HCT116 (cell line): ENCODE measurements around the gene AGPAT3. TPM values are rescaled to one million over a fixed set of nuclear protein-coding genes. Genes with fewer than 3 reads are reported as not detected.

Experiments used
- ATAC-seq: fragments of 200-7000 bp; cut with Tn5 transposase; 2 replicates; pipeline ENCODE4 v1.9.1; 2020; ENCODE audit warnings: mild to moderate bottlenecking, moderate library complexity
- BruUV-seq: library from RNA; stranded (reverse); fragments of 400-500 nt; replicated peaks from 2 replicates; lab custom pipeline; 2021; lab: Mats Ljungman, UMichigan
- CTCF ChIA-PET: fragments of 300-600 bp; sonication (Branson Sonifier 250); formaldehyde crosslinking; loops from one replicate; lab custom pipeline; 2021; ENCODE audit warnings: antibody characterized with exemption; lab: Charles Lee
- POLR2A ChIA-PET: fragments of 300-600, 350-600 bp; sonication (Branson Sonifier 250); formaldehyde crosslinking; loops from one replicate; lab custom pipeline; 2021; ENCODE audit warnings: antibody characterized with exemption; lab: Charles Lee
- RAD21 ChIA-PET, 2 experiments: fragments of 300-600 bp; sonication (Branson Sonifier 250); formaldehyde crosslinking; loops; one replicate each; lab custom pipeline; 2023; ENCODE audit warnings: low total read pairs in 2 of 2; ENCODE audit not compliant: uncharacterized antibody in 2 of 2, unreplicated experiment in 2 of 2, low non-redundant PET in 1 of 2; lab: Charles Lee
- DNase-seq: peaks from one replicate; pipeline ENCODE4 v3.0.0-alpha.2; 2010; ENCODE audit warnings: low read depth, low spot score
- H2AFZ ChIP-seq: fragments of 200-600 bp; shearing (Covaris generic), sonication (generic); 2 replicates; pipeline ENCODE4 v1.6.1; 2017; ENCODE audit warnings: low read depth, mixed run types, mixed read lengths, antibody characterized with exemption, low read length; ENCODE audit not compliant: poor library complexity, severe bottlenecking
- H3K27ac ChIP-seq: 2 replicates; pipeline ENCODE4 v1.5.1; 2012; ENCODE audit warnings: low read depth, low read length
- H3K27me3 ChIP-seq: fragments of 200-600 bp; sonication (generic); 2 replicates; pipeline ENCODE4 v1.6.1; 2016; ENCODE audit warnings: mixed run types, low read length, mixed read lengths; ENCODE audit not compliant: insufficient read depth
- H3K36me3 ChIP-seq, 2 experiments: fragments of 200-500 bp in 1 of 2; fragments of 200-600 bp in 1 of 2; sonication (Bioruptor generic) in 1 of 2; sonication (generic) in 1 of 2; 2 replicates each; pipeline versions ENCODE4 v1.5.1 to v1.6.1; 2014 to 2016; ENCODE audit warnings: low read length in 2 of 2, inconsistent platforms in 1 of 2, mixed read lengths in 1 of 2, mixed run types in 1 of 2; ENCODE audit not compliant: insufficient read depth in 2 of 2, control insufficient read depth in 1 of 2
- H3K4me1 ChIP-seq, 2 experiments: fragments of 200-600 bp in 1 of 2; sonication (generic) in 1 of 2; 2 replicates each; pipeline versions ENCODE4 v1.5.1 to v1.6.1; 2012 to 2017; ENCODE audit warnings: low read length in 2 of 2, inconsistent platforms in 1 of 2, mild to moderate bottlenecking in 1 of 2, mixed read lengths in 1 of 2, mixed run types in 1 of 2, moderate library complexity in 1 of 2; ENCODE audit not compliant: insufficient read depth in 2 of 2, control insufficient read depth in 1 of 2
- H3K4me2 ChIP-seq: fragments of 200-600 bp; sonication (generic); 2 replicates; pipeline ENCODE4 v1.6.1; 2017; ENCODE audit warnings: mixed run types, low read length, mixed read lengths
- H3K4me3 ChIP-seq, 2 experiments: fragments of 200-600 bp in 1 of 2; sonication (generic) in 1 of 2; replicated peaks in 1 of 2; 2 replicates each; pipeline ENCODE4 v1.5.1; 2011 to 2016; ENCODE audit warnings: low read length in 2 of 2, control low read depth in 1 of 2, low read depth in 1 of 2, mild to moderate bottlenecking in 1 of 2, mixed read lengths in 1 of 2, mixed run types in 1 of 2
- H3K79me2 ChIP-seq: fragments of 200-600 bp; sonication (generic); 2 replicates; pipeline ENCODE4 v1.6.1; 2017; ENCODE audit warnings: mild to moderate bottlenecking, mixed run types, low read length, moderate library complexity, mixed read lengths; ENCODE audit not compliant: insufficient read depth
- H3K9ac ChIP-seq: fragments of 200-600 bp; sonication (generic); 2 replicates; pipeline ENCODE4 v1.6.1; 2016; ENCODE audit warnings: low read length, mixed read lengths
- H3K9me2 ChIP-seq: fragments of 200-600 bp; sonication (generic), shearing (Covaris generic); 2 replicates; pipeline ENCODE4 v1.6.1; 2017; ENCODE audit warnings: mixed run types, mild to moderate bottlenecking, moderate library complexity; ENCODE audit not compliant: insufficient read depth
- H3K9me3 ChIP-seq, 2 experiments: fragments of 200-500 bp in 1 of 2; fragments of 200-600 bp in 1 of 2; sonication (Bioruptor generic) in 1 of 2; sonication (generic) in 1 of 2; 2 replicates each; pipeline ENCODE4 v1.6.1; 2014 to 2017; ENCODE audit warnings: low read length in 2 of 2, mixed read lengths in 2 of 2, inconsistent platforms in 1 of 2, low read depth in 1 of 2, mild to moderate bottlenecking in 1 of 2, mixed run types in 1 of 2, moderate library complexity in 1 of 2; ENCODE audit not compliant: control insufficient read depth in 1 of 2, insufficient read depth in 1 of 2
- H4K20me1 ChIP-seq: fragments of 200-600 bp; sonication (generic), shearing (Covaris generic); 2 replicates; pipeline ENCODE4 v1.6.1; 2017; ENCODE audit warnings: mixed run types, mild to moderate bottlenecking, moderate library complexity; ENCODE audit not compliant: insufficient read depth
- CBX3 ChIP-seq: IDR thresholded peaks from 2 replicates; pipeline ENCODE4 v1.6.1; 2012; ENCODE audit warnings: low read depth
- EGR1 ChIP-seq: IDR thresholded peaks from 2 replicates; pipeline ENCODE4 v1.6.1; 2012; ENCODE audit warnings: low read depth
- ELF1 ChIP-seq: IDR thresholded peaks from 2 replicates; pipeline ENCODE4 v1.6.1; 2012; ENCODE audit warnings: low read depth, borderline replicate concordance
- EZH2 ChIP-seq: fragments of 200-600 bp; sonication (generic); IDR thresholded peaks from 2 replicates; pipeline ENCODE4 v1.6.1; 2017; ENCODE audit warnings: antibody characterized with exemption, mixed run types
- FOSL1 ChIP-seq: IDR thresholded peaks from 2 replicates; pipeline ENCODE4 v1.6.1; 2012; ENCODE audit warnings: low read depth
- JUND ChIP-seq: IDR thresholded peaks from 2 replicates; pipeline ENCODE4 v1.6.1; 2012
- POLR2A ChIP-seq: IDR thresholded peaks from 2 replicates; pipeline ENCODE4 v1.7.0; 2011; ENCODE audit warnings: borderline replicate concordance; ENCODE audit not compliant: insufficient read depth, insufficient read length; ENCODE audit errors: extremely low read depth
- RAD21 ChIP-seq: IDR thresholded peaks from 2 replicates; pipeline ENCODE4 v1.6.1; 2012; ENCODE audit warnings: low read depth, mild to moderate bottlenecking
- SIN3A ChIP-seq: IDR thresholded peaks from 2 replicates; pipeline ENCODE4 v1.6.1; 2012; ENCODE audit warnings: low read depth
- SP1 ChIP-seq: IDR thresholded peaks from 2 replicates; pipeline ENCODE4 v1.6.1; 2012; ENCODE audit warnings: low read depth
- SRF ChIP-seq: IDR thresholded peaks from 2 replicates; pipeline ENCODE4 v1.6.1; 2012; ENCODE audit warnings: low read depth
- ZFX ChIP-seq: fragments of 450-650 bp; IDR thresholded peaks from 2 replicates; pipeline ENCODE4 v1.6.1; 2017
- intact Hi-C: fragments of 100-400 bp; cut with micrococcal nuclease; formaldehyde crosslinking; loops from 2 replicates; pipeline ENCODE4 v1.10.0; 2022
- total RNA-seq: library from RNA; stranded (reverse); gene quantifications from one replicate; pipeline ENCODE4 v1.2.1, GENCODE V29; 2021; ENCODE audit not compliant: unreplicated experiment
- TF ChIP-seq, protein P1 (sequence below), 3 experiments: fragments of 200-600 bp in 1 of 3; sonication (generic) in 1 of 3; IDR thresholded peaks in 2 of 3; conservative IDR thresholded peaks in 1 of 3; 2 replicates each; pipeline ENCODE4 v1.5.1; 2012 to 2017; ENCODE audit warnings: low read depth in 2 of 3, low read length in 2 of 3, antibody characterized with exemption in 1 of 3, borderline replicate concordance in 1 of 3, control low read depth in 1 of 3, mild to moderate bottlenecking in 1 of 3, mixed read lengths in 1 of 3, mixed run types in 1 of 3, moderate library complexity in 1 of 3; ENCODE audit not compliant: insufficient read depth in 1 of 3
- TF ChIP-seq, protein P2 (sequence below): IDR thresholded peaks from 2 replicates; pipeline ENCODE4 v1.6.1; 2012; ENCODE audit warnings: low read depth
- TF ChIP-seq, protein P3 (sequence below): IDR thresholded peaks from 2 replicates; pipeline ENCODE4 v1.6.1; 2012
- TF ChIP-seq, protein P4 (sequence below): IDR thresholded peaks from 2 replicates; pipeline ENCODE4 v1.6.1; 2012

The AGPAT3 gene
- total RNA-seq, 1 experiment from 2014 or later: 54.1 TPM

DNA sequence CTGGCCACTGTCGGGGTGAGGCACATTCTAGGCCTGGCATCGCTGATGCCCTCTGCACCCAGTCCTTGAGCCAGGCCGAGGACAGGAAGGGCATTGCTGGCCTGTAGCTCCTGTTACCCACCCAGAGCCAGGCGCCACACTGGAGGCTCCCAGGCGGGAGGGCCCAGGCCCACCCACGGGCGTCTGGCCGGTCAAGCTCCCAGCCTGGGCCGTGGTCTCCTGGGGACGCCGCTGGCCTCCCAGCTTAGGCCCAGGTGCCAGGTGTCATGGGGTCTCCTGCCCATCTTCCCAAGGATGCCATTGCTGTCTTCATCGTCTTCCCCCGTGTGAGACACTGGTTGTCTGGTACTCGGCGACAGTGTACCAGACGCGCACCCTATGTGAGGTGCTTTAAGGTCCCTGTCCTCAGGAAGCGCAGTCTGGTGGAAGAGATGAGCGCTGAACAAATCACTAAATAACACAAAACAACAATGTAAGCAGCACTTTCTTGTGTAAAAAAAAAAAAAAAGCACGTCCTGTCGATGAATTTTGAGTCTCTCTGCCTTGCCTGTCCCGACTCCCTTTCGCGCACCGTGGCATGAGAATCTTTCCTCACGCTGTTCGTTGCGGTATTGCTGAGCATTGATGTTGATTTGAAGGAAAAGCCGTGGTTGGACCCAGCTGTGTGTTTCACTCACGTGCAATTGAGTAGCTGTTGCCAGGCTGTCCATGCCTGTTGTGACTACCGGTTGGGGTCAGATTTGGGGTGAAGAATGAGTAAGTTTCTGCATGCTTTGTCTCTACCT, 120.1 kb downstream of the AGPAT3 start (continued):
- TF ChIP-seq SP1: no peak
- TF ChIP-seq RAD21: no peak
- TF ChIP-seq, protein P1, sequence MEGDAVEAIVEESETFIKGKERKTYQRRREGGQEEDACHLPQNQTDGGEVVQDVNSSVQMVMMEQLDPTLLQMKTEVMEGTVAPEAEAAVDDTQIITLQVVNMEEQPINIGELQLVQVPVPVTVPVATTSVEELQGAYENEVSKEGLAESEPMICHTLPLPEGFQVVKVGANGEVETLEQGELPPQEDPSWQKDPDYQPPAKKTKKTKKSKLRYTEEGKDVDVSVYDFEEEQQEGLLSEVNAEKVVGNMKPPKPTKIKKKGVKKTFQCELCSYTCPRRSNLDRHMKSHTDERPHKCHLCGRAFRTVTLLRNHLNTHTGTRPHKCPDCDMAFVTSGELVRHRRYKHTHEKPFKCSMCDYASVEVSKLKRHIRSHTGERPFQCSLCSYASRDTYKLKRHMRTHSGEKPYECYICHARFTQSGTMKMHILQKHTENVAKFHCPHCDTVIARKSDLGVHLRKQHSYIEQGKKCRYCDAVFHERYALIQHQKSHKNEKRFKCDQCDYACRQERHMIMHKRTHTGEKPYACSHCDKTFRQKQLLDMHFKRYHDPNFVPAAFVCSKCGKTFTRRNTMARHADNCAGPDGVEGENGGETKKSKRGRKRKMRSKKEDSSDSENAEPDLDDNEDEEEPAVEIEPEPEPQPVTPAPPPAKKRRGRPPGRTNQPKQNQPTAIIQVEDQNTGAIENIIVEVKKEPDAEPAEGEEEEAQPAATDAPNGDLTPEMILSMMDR (IDR thresholded peaks at IDR 0.05 in 2 of 3, conservative IDR thresholded peaks at IDR 0.05 in 1 of 3; ENCODE audit: borderline replicate concordance in 1 of 3, insufficient read depth in 1 of 3, low read depth in 2 of 3, low read length in 2 of 3): no peak
- TF ChIP-seq SIN3A: no peak
- no peak for TF ChIP-seq POLR2A
- TF ChIP-seq JUND: no peak

DNA sequence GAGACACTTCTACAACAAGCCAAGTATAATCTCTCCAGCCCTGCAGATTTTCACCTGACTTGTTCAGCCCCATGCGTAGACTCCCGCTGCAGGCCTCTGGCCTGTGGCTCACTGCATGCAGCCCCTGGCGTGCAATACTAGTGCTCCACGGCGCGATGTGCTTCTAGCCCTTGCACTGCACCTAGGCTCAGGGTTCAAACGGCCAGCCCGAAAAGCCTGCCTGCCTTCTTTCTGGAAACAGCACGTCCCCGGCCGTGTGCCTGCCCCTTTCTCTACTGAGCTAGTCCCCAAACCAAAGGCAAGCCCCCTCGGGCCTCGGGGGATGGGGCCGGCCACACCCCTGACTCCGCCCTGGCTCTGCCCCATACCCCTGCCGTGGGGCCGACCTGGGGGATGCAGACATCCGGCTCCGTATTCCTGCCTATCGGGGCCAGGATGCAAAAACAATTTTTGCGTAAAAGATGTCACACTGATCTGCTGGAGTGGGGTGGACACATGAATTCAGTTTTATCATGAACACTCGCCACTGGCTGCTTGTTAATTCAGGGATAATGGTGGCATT, 120.7 kb downstream of the AGPAT3 start:
- Histone ChIP-seq H3K4me1 (no peaks in the 10 kb centered on the region), H3K27me3 (no peaks in the 10 kb centered on the region), H3K36me3 (no peaks in the 10 kb centered on the region; a peak in 1 of 4 replicates), H2AFZ (no peak overlapping the region), H3K9me2 (no peaks in the 10 kb centered on the region), H3K9ac (no peak overlapping the region), H3K27ac (no peak overlapping the region), H3K4me3 (no peak overlapping the region), H4K20me1 (no peaks in the 10 kb centered on the region), H3K4me2 (no peak overlapping the region), H3K79me2 (no peaks in the 10 kb centered on the region), H3K9me3 (no peaks in the 10 kb centered on the region)
- no peak for ATAC-seq
- ChIA-PET CTCF (no interaction called here), POLR2A (no interaction called here), RAD21 (no interaction called here)
- DNase-seq: no peak
- intact Hi-C loops: no loop called here
- BruUV-seq: no TSS peak
- TF ChIP-seq ELF1: no peak
- TF ChIP-seq SP1: no peak
- no peak for TF ChIP-seq FOSL1
- no peak for TF ChIP-seq CBX3
- TF ChIP-seq SRF: no peak
- TF ChIP-seq POLR2A: no peak
- TF ChIP-seq, protein P2, sequence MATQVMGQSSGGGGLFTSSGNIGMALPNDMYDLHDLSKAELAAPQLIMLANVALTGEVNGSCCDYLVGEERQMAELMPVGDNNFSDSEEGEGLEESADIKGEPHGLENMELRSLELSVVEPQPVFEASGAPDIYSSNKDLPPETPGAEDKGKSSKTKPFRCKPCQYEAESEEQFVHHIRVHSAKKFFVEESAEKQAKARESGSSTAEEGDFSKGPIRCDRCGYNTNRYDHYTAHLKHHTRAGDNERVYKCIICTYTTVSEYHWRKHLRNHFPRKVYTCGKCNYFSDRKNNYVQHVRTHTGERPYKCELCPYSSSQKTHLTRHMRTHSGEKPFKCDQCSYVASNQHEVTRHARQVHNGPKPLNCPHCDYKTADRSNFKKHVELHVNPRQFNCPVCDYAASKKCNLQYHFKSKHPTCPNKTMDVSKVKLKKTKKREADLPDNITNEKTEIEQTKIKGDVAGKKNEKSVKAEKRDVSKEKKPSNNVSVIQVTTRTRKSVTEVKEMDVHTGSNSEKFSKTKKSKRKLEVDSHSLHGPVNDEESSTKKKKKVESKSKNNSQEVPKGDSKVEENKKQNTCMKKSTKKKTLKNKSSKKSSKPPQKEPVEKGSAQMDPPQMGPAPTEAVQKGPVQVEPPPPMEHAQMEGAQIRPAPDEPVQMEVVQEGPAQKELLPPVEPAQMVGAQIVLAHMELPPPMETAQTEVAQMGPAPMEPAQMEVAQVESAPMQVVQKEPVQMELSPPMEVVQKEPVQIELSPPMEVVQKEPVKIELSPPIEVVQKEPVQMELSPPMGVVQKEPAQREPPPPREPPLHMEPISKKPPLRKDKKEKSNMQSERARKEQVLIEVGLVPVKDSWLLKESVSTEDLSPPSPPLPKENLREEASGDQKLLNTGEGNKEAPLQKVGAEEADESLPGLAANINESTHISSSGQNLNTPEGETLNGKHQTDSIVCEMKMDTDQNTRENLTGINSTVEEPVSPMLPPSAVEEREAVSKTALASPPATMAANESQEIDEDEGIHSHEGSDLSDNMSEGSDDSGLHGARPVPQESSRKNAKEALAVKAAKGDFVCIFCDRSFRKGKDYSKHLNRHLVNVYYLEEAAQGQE: no peak
- no peak for TF ChIP-seq EZH2
- TF ChIP-seq RAD21: no peak
- TF ChIP-seq JUND: no peak
- TF ChIP-seq, protein P1 (IDR thresholded peaks at IDR 0.05 in 2 of 3, conservative IDR thresholded peaks at IDR 0.05 in 1 of 3; ENCODE audit: borderline replicate concordance in 1 of 3, insufficient read depth in 1 of 3, low read depth in 2 of 3, low read length in 2 of 3): no peak
- TF ChIP-seq, protein P3, sequence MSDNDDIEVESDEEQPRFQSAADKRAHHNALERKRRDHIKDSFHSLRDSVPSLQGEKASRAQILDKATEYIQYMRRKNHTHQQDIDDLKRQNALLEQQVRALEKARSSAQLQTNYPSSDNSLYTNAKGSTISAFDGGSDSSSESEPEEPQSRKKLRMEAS: no peak
- no peak for TF ChIP-seq ZFX
- TF ChIP-seq, protein P4, sequence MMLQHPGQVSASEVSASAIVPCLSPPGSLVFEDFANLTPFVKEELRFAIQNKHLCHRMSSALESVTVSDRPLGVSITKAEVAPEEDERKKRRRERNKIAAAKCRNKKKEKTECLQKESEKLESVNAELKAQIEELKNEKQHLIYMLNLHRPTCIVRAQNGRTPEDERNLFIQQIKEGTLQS: no peak
- no peak for TF ChIP-seq EGR1
